Endothelial cell of umbilical vein (primary cell): ENCODE results near the gene METTL18. TPM values are rescaled to one million over a fixed set of nuclear protein-coding genes. Genes with fewer than 3 reads are reported as not detected.

Experiments
- BruUV-seq: library from RNA; stranded (reverse); fragments of 400-500 nt; replicated peaks from 2 replicates; lab custom pipeline; 2021; lab: Mats Ljungman, UMichigan
- CTCF ChIA-PET: fragments of 300-600, 350-600 bp; sonication (Branson Sonifier 250); formaldehyde crosslinking; loops from one replicate; lab custom pipeline; 2021; ENCODE audit warnings: antibody characterized with exemption, inconsistent platforms; lab: Charles Lee
- POLR2A ChIA-PET: fragments of 300-600, 350-600 bp; sonication (Branson Sonifier 250); formaldehyde crosslinking; loops from one replicate; lab custom pipeline; 2021; ENCODE audit warnings: antibody characterized with exemption, inconsistent platforms; lab: Charles Lee
- DNase-seq: peaks from one replicate; pipeline ENCODE4 v3.0.0-alpha.2; 2011; ENCODE audit warnings: low read depth, low spot score
- FAIRE-seq: peaks from 2 replicates; lab custom pipeline; 2011; peaks lifted over from hg19 to GRCh38; lab: Jason Lieb, UNC
- H2AFZ ChIP-seq: 2 replicates; pipeline ENCODE4 v1.6.0; 2012; ENCODE audit warnings: low read depth, low read length, control low read depth, inconsistent platforms
- H3K27ac ChIP-seq: 2 replicates; pipeline ENCODE4 v1.5.1; 2011; ENCODE audit warnings: low read depth, mild to moderate bottlenecking, control low read depth, low read length, moderate library complexity; ENCODE audit not compliant: insufficient read depth
- H3K27me3 ChIP-seq, 2 experiments: 2 replicates each; pipeline versions ENCODE4 v1.6.0 to v1.6.1; 2011; ENCODE audit warnings: low read length in 2 of 2, mixed read lengths in 1 of 2; ENCODE audit not compliant: control insufficient read depth in 2 of 2, insufficient read depth in 2 of 2
- H3K36me3 ChIP-seq, 2 experiments: 2 replicates in 1 of 2; 3 replicates in 1 of 2; pipeline ENCODE4 v1.5.1; 2011; ENCODE audit warnings: low read length in 2 of 2, mild to moderate bottlenecking in 1 of 2, moderate library complexity in 1 of 2; ENCODE audit not compliant: control insufficient read depth in 2 of 2, insufficient read depth in 2 of 2; ENCODE audit errors: extremely low read depth in 1 of 2
- H3K4me1 ChIP-seq: 3 replicates; pipeline ENCODE4 v1.5.1; 2011; ENCODE audit warnings: mild to moderate bottlenecking, low read length; ENCODE audit not compliant: control insufficient read depth, insufficient read depth; ENCODE audit errors: extremely low read depth
- H3K4me2 ChIP-seq: 2 replicates; pipeline ENCODE4 v1.6.1; 2011; ENCODE audit warnings: low read length, control low read depth, mixed read lengths; ENCODE audit not compliant: insufficient read depth
- H3K4me3 ChIP-seq, 3 experiments: fragments of 200-600 bp in 1 of 3; sonication (generic), shearing (Covaris generic) in 1 of 3; replicated peaks in 1 of 3; 2 replicates each; pipeline ENCODE4 v1.5.1; 2011 to 2016; ENCODE audit warnings: control low read depth in 3 of 3, low read length in 3 of 3, mild to moderate bottlenecking in 2 of 3, inconsistent platforms in 1 of 3, low read depth in 1 of 3, moderate library complexity in 1 of 3; ENCODE audit not compliant: insufficient read depth in 1 of 3
- H3K79me2 ChIP-seq: 2 replicates; pipeline ENCODE4 v1.6.0; 2012; ENCODE audit warnings: low read length, inconsistent platforms; ENCODE audit not compliant: control insufficient read depth, insufficient read depth
- H3K9ac ChIP-seq: replicated peaks from 2 replicates; pipeline ENCODE3; 2011; ENCODE audit warnings: low read length, control low read depth; ENCODE audit not compliant: insufficient read depth; ENCODE audit errors: extremely low read depth
- H3K9me1 ChIP-seq: replicated peaks from 3 replicates; pipeline ENCODE4 v1.6.0; 2011; ENCODE audit warnings: mild to moderate bottlenecking, low read length; ENCODE audit not compliant: control insufficient read depth, insufficient read depth; ENCODE audit errors: extremely low read depth
- H3K9me3 ChIP-seq: replicated peaks from 2 replicates; pipeline ENCODE4 v1.5.1; 2012; ENCODE audit warnings: low read length, inconsistent platforms; ENCODE audit not compliant: control insufficient read depth, insufficient read depth
- H4K20me1 ChIP-seq: replicated peaks from 2 replicates; pipeline ENCODE3; 2011; ENCODE audit warnings: mild to moderate bottlenecking, low read length; ENCODE audit not compliant: control insufficient read depth, insufficient read depth; ENCODE audit errors: extremely low read depth
- EZH2 ChIP-seq: IDR thresholded peaks from 2 replicates; pipeline ENCODE4 v1.6.1; 2012; ENCODE audit warnings: borderline replicate concordance, low read depth, mild to moderate bottlenecking, moderate library complexity, low read length, inconsistent platforms; ENCODE audit not compliant: severe bottlenecking
- FOS ChIP-seq: IDR thresholded peaks from 2 replicates; pipeline ENCODE4 v1.6.1; 2011; ENCODE audit warnings: mild to moderate bottlenecking, low read length, moderate library complexity, borderline replicate concordance; ENCODE audit not compliant: insufficient read depth
- GATA2 ChIP-seq: IDR thresholded peaks from 2 replicates; pipeline ENCODE4 v1.7.0; 2011; ENCODE audit warnings: low read depth, mild to moderate bottlenecking, moderate library complexity, mixed read lengths, low read length; ENCODE audit not compliant: insufficient read length, insufficient read depth
- JUN ChIP-seq: IDR thresholded peaks from 2 replicates; pipeline ENCODE4 v1.6.1; 2011; ENCODE audit warnings: borderline replicate concordance, low read depth; ENCODE audit not compliant: insufficient read length, insufficient read depth
- MYC ChIP-seq: IDR thresholded peaks from one replicate; pipeline ENCODE4 v1.6.1; 2011; ENCODE audit warnings: mild to moderate bottlenecking, low read depth, low read length
- POLR2A ChIP-seq: IDR thresholded peaks from 2 replicates; pipeline ENCODE4 v1.6.1; 2012; ENCODE audit warnings: low read depth, mild to moderate bottlenecking, control low read depth, low read length
- POLR2AphosphoS5 ChIP-seq: IDR thresholded peaks from 2 replicates; pipeline ENCODE4 v1.6.1; 2012; ENCODE audit warnings: low read depth, mild to moderate bottlenecking, control low read depth, low read length, moderate library complexity; ENCODE audit not compliant: insufficient read depth
- dilution Hi-C: fragments of 300-500 bp; cut with MboI; formaldehyde crosslinking; loops from one replicate; pipeline ENCODE4 v1.15.0; 2019; ENCODE audit warnings: low sequenced_read_pairs; ENCODE audit not compliant: extremely low pct_ligation_motif_present
- intact Hi-C: fragments of 100-400 bp; cut with micrococcal nuclease; formaldehyde crosslinking; loops from one replicate; pipeline ENCODE4 v1.10.0; 2022
- polyA plus RNA-seq, 4 experiments: library from polyadenylated mRNA; depleted of rRNA in 3 of 4; stranded (reverse) in 3 of 4; unstranded in 1 of 4; fragments of >200 nt; gene quantifications; 2 replicates each; pipeline versions ENCODE4 v1.2.1 to v1.2.3, GENCODE V29; 2011 to 2012; ENCODE audit warnings: missing spikeins in 1 of 4
- total RNA-seq: library from RNA; stranded (reverse); gene quantifications from 2 replicates; pipeline ENCODE4 v1.2.3, GENCODE V29; 2021
- TF ChIP-seq, protein P1 (sequence below), 2 donors: IDR thresholded peaks; 1 replicate in 1 of 2; 2 replicates in 1 of 2; pipeline ENCODE4 v1.5.1; 2011; ENCODE audit warnings: low read length in 2 of 2, mild to moderate bottlenecking in 2 of 2, moderate library complexity in 2 of 2, control low read depth in 1 of 2, inconsistent platforms in 1 of 2, low read depth in 1 of 2; ENCODE audit not compliant: insufficient read depth in 1 of 2; ENCODE audit errors: extremely low read depth in 1 of 2
- TF ChIP-seq, protein P2 (sequence below): IDR thresholded peaks from 2 replicates; pipeline ENCODE4 v1.6.1; 2011; ENCODE audit not compliant: insufficient read depth, insufficient read length

METTL18 gene
- total and polyA plus RNA-seq, 2 donors (not counting 3 experiments of a cell fraction or from before 2014, with no cell fraction given) = 1.1 to 6.6 TPM

DNA sequence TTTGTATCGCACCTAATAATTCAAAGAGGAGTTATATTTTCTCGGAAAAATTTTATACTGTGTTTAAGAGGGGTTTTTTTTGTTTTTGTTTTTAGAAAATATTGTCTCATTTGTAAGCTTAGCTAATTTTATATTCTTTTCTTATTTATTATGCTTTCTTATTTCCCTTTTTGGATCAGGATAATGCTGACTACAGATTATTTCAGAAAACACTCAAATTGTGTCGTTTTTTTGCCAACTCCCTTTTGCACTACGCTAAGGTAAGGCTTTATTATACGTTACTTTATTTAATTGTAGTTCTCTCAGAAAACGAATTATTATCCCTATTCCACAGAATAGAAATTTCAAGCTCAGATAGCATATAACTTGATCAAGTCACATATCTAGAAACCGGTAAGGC, 26.8 kb upstream of the METTL18 start:
- Histone ChIP-seq H3K4me3 (no peak overlapping the region), H3K4me1 (no peaks in the 10 kb centered on the region), H3K36me3 (no peaks in the 10 kb centered on the region), H2AFZ (no peak overlapping the region), H3K27me3 (no peaks in the 10 kb centered on the region), H3K9me1 (no peaks in the 10 kb centered on the region), H3K9ac (no peak overlapping the region), H3K9me3 (no peaks in the 10 kb centered on the region), H3K79me2 (no peaks in the 10 kb centered on the region), H3K27ac (no peak overlapping the region), H3K4me2 (no peak overlapping the region), H4K20me1 (no peaks in the 10 kb centered on the region)
- intact Hi-C loops = no loop called here
- no TSS peak for BruUV-seq
- POLR2A ChIA-PET = no interaction called here
- CTCF ChIA-PET = interaction anchor here (1.2 kb wide), 1 partner anchor 12 kb away, joined by 3 read pairs; no protein-coding TSS in a partner anchor
- TF ChIP-seq, protein P1, sequence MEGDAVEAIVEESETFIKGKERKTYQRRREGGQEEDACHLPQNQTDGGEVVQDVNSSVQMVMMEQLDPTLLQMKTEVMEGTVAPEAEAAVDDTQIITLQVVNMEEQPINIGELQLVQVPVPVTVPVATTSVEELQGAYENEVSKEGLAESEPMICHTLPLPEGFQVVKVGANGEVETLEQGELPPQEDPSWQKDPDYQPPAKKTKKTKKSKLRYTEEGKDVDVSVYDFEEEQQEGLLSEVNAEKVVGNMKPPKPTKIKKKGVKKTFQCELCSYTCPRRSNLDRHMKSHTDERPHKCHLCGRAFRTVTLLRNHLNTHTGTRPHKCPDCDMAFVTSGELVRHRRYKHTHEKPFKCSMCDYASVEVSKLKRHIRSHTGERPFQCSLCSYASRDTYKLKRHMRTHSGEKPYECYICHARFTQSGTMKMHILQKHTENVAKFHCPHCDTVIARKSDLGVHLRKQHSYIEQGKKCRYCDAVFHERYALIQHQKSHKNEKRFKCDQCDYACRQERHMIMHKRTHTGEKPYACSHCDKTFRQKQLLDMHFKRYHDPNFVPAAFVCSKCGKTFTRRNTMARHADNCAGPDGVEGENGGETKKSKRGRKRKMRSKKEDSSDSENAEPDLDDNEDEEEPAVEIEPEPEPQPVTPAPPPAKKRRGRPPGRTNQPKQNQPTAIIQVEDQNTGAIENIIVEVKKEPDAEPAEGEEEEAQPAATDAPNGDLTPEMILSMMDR (IDR thresholded peaks at IDR 0.05; ENCODE audit: extremely low read depth in 1 of 2, insufficient read depth in 1 of 2, low read depth in 1 of 2, low read length in 2 of 2) = no peak
- TF ChIP-seq GATA2 = no peak
- TF ChIP-seq JUN = no peak
- no peak for TF ChIP-seq MYC
- no peak for TF ChIP-seq POLR2AphosphoS5
- no peak for TF ChIP-seq POLR2A
- TF ChIP-seq, protein P2, sequence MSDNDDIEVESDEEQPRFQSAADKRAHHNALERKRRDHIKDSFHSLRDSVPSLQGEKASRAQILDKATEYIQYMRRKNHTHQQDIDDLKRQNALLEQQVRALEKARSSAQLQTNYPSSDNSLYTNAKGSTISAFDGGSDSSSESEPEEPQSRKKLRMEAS = no peak
- no peak for TF ChIP-seq EZH2
- TF ChIP-seq FOS = no peak
- no peak for FAIRE-seq
- dilution Hi-C loops = no loop called here
- DNase-seq = no peak
